Loucy (cell line): ENCODE results near the gene TMEM38A.

ENCODE experiments used
- H2AFZ ChIP-seq: fragments of 200-600 bp; sonication (generic); 2 replicates; pipeline ENCODE4 v1.6.0; 2016; ENCODE audit warnings: antibody characterized with exemption, mild to moderate bottlenecking, low read length, moderate library complexity
- H3F3A ChIP-seq: fragments of 200-600 bp; 2 replicates; pipeline ENCODE4 v1.6.0; 2016; ENCODE audit warnings: antibody characterized with exemption, low read depth, mild to moderate bottlenecking
- H3K27me3 ChIP-seq: fragments of 200-600 bp; sonication (generic); 2 replicates; pipeline ENCODE4 v1.6.1; 2014; ENCODE audit warnings: low read length, mild to moderate bottlenecking; ENCODE audit not compliant: insufficient read depth, poor library complexity, severe bottlenecking
- H3K36me3 ChIP-seq: fragments of 200-600 bp; sonication (generic); 2 replicates; pipeline ENCODE4 v1.6.1; 2016; ENCODE audit warnings: low read length; ENCODE audit not compliant: insufficient read depth
- H3K4me1 ChIP-seq: fragments of 200-600 bp; sonication (generic); 2 replicates; pipeline ENCODE4 v1.5.1; 2014; ENCODE audit warnings: low read length, mild to moderate bottlenecking; ENCODE audit not compliant: insufficient read depth, poor library complexity, severe bottlenecking
- H3K4me2 ChIP-seq: fragments of 200-600 bp; sonication (generic); 2 replicates; pipeline ENCODE4 v1.6.0; 2014; ENCODE audit warnings: antibody characterized with exemption, low read length, low read depth, mild to moderate bottlenecking; ENCODE audit not compliant: poor library complexity, severe bottlenecking
- H3K4me3 ChIP-seq: fragments of 200-600 bp; sonication (generic); 2 replicates; pipeline ENCODE4 v1.5.1; 2014; ENCODE audit warnings: low read length, mild to moderate bottlenecking, mixed read lengths; ENCODE audit not compliant: poor library complexity, severe bottlenecking
- H3K79me2 ChIP-seq: fragments of 200-600 bp; sonication (generic); 2 replicates; pipeline ENCODE4 v1.6.1; 2014; ENCODE audit warnings: low read length; ENCODE audit not compliant: insufficient read depth
- H3K9ac ChIP-seq: fragments of 200-600 bp; sonication (generic); 2 replicates; pipeline ENCODE4 v1.6.0; 2014; ENCODE audit warnings: mild to moderate bottlenecking, low read depth, low read length, moderate library complexity; ENCODE audit not compliant: poor library complexity, severe bottlenecking
- H3K9me2 ChIP-seq: fragments of 200-600 bp; sonication (generic); replicated peaks from 2 replicates; pipeline ENCODE4 v1.6.1; 2016; ENCODE audit warnings: low read depth, low read length, mixed read lengths
- H3K9me3 ChIP-seq: fragments of 200-600 bp; sonication (generic); 2 replicates; pipeline ENCODE4 v1.6.1; 2014; ENCODE audit warnings: mild to moderate bottlenecking, antibody characterized with exemption, low read length, low read depth; ENCODE audit not compliant: insufficient read depth
- H4K20me1 ChIP-seq: fragments of 200-600 bp; sonication (generic); 2 replicates; pipeline ENCODE4 v1.6.0; 2014; ENCODE audit warnings: antibody characterized with exemption, low read length, mild to moderate bottlenecking; ENCODE audit not compliant: insufficient read depth, poor library complexity, severe bottlenecking
- EZH2phosphoT487 ChIP-seq: fragments of 200-600 bp; IDR thresholded peaks from 2 replicates; pipeline ENCODE4 v1.6.1; 2018; ENCODE audit warnings: antibody characterized with exemption, mild to moderate bottlenecking, moderate library complexity, borderline replicate concordance
- TF ChIP-seq, protein P1 (sequence below): fragments of 200-600 bp; sonication (generic); conservative IDR thresholded peaks from 2 replicates; pipeline ENCODE4 v1.5.1; 2014; ENCODE audit warnings: mild to moderate bottlenecking, antibody characterized with exemption, low read length

TMEM38A gene

DNA sequence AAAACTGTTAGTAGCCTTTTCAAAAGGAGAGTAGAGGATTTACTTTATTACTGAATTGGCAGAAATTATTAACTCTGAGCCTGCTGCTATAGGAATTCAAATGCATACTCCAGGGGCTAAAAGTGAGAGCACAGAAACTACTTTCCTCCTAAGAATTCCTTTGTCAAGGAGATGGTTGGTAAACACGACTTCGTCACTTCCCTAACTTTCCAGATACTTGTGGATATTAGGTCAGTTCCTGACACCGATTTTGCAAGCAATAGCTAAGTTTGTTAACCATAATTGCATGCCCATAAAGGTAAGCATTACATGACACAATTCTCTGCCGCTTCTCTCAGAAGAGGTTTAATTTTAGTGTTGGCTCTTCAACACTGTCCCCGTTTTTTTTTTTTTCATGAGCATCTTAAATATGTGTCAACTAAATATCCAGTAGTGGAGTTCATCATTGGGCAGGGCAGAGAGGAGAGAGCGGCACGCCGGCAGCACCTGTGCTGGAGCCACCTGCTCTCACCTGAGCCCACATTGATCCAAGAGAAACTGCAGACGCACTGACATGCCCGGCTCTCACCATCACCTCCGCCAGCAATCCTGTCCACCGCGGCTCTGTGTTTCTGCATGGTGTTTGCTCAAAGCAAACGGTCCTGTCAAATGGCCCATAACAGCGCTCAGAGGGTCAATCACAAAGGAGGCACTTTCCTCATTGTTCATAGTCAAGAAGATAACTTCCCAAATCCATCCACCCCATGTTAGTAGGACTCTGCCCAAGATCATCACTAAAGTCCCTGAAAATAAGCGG lies 35.6 kb upstream of the TMEM38A start:
- Histone ChIP-seq H3K27me3 (no peaks in the 10 kb centered on the region), H3K4me1 (peaks cover 52% of the 10 kb centered on the region), H3K9me3 (no peaks in the 10 kb centered on the region), H3F3A (peaks cover 6% of the 10 kb centered on the region; the same call in 1 of the 2 replicates), H3K4me2 (peak overlapping the region; percentile 89), H3K9me2 (no peaks in the 10 kb centered on the region), H3K4me3 (peak overlapping the region; percentile 98), H3K79me2 (peaks cover 77% of the 10 kb centered on the region), H3K9ac (peak overlapping the region; percentile 94), H3K36me3 (peaks cover 3% of the 10 kb centered on the region; the same call in 1 of the 2 replicates), H4K20me1 (peaks cover 66% of the 10 kb centered on the region), H2AFZ (no peak overlapping the region)
- TF ChIP-seq EZH2phosphoT487 = no peak
- TF ChIP-seq, protein P1, sequence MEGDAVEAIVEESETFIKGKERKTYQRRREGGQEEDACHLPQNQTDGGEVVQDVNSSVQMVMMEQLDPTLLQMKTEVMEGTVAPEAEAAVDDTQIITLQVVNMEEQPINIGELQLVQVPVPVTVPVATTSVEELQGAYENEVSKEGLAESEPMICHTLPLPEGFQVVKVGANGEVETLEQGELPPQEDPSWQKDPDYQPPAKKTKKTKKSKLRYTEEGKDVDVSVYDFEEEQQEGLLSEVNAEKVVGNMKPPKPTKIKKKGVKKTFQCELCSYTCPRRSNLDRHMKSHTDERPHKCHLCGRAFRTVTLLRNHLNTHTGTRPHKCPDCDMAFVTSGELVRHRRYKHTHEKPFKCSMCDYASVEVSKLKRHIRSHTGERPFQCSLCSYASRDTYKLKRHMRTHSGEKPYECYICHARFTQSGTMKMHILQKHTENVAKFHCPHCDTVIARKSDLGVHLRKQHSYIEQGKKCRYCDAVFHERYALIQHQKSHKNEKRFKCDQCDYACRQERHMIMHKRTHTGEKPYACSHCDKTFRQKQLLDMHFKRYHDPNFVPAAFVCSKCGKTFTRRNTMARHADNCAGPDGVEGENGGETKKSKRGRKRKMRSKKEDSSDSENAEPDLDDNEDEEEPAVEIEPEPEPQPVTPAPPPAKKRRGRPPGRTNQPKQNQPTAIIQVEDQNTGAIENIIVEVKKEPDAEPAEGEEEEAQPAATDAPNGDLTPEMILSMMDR = no peak

GRCh38 chr19:16626796-16627192 lies 34.1 kb upstream of the TMEM38A start:
- H2AFZ ChIP-seq = no peak overlapping the region
- TF ChIP-seq, protein P1 = no peak
- no peak for TF ChIP-seq EZH2phosphoT487

DNA sequence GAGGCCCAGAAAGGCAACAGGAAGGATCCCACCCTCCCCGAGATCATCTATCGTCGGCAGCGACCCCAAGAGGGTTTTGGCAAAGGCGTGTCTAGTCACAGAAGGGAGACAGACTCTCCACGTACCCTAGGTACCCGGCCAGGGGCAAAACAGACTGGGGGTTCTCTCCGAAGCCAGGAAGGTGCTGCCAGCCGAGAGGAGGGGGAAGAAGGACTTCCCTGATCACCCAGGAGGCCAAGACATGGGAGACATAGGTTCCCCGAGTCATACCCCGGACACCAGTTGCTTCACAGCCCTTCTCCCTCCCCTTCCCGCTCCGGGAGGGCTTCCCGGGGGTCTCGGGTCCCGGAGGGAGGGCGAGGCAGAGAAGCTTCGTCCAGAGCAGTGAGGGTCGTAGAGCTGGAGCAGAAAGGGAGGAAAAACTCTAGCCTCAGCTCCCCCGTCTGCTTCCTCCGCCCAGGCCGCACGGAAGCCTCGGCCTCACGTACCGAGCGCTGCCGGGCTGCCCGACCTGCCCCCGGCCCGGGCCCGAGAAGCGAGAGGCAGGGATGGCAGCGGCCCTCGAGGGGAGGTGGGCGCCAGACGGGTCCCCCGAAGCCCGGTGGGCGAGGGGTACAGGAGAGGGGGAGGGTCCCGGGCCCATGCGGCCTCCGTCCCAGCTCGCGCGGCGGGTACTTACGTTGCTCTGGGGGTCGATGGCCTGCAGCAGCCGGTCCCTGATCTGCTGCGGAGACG lies 33.6 kb upstream of the TMEM38A start:
- peaks cover 46% of the 10 kb centered on the region for H3K4me1 ChIP-seq
- TF ChIP-seq EZH2phosphoT487 = no peak
- TF ChIP-seq, protein P1 = no peak
- peaks cover 10% of the 10 kb centered on the region; the same call in 1 of the 2 replicates for H3K36me3 ChIP-seq
- no peaks in the 10 kb centered on the region for H3K9me3 ChIP-seq
- H3K4me2 ChIP-seq = peak overlapping the region; percentile 89
- peaks cover 6% of the 10 kb centered on the region; the same call in 1 of the 2 replicates for H3F3A ChIP-seq
- peaks cover 57% of the 10 kb centered on the region for H3K79me2 ChIP-seq
- H3K9ac ChIP-seq = peak overlapping the region; percentile 94
- no peak overlapping the region for H2AFZ ChIP-seq
- H3K9me2 ChIP-seq = no peaks in the 10 kb centered on the region
- peaks cover 46% of the 10 kb centered on the region for H4K20me1 ChIP-seq
- H3K27me3 ChIP-seq = no peaks in the 10 kb centered on the region
- H3K4me3 ChIP-seq = peak overlapping the region; percentile 98

More at GRCh38 chr19:16626796-16627192, 34.1 kb upstream of the TMEM38A start:
- H3F3A ChIP-seq = peaks cover 6% of the 10 kb centered on the region; the same call in 1 of the 2 replicates
- peak overlapping the region; percentile 89 for H3K4me2 ChIP-seq
- H3K9ac ChIP-seq = peak overlapping the region; percentile 94
- no peaks in the 10 kb centered on the region for H3K9me3 ChIP-seq
- H3K79me2 ChIP-seq = peaks cover 62% of the 10 kb centered on the region
- H3K4me3 ChIP-seq = peak overlapping the region; percentile 98
- H3K9me2 ChIP-seq = no peaks in the 10 kb centered on the region
- H3K27me3 ChIP-seq = no peaks in the 10 kb centered on the region
- H4K20me1 ChIP-seq = peaks cover 52% of the 10 kb centered on the region
- H3K4me1 ChIP-seq = peaks cover 46% of the 10 kb centered on the region
- peaks cover 8% of the 10 kb centered on the region; the same call in 1 of the 2 replicates for H3K36me3 ChIP-seq
